Osteocyte (in vitro differentiated cells): ENCODE results near the gene XXYLT1. TPM values are rescaled to one million over a fixed set of nuclear protein-coding genes. Genes with fewer than 3 reads are reported as not detected.
A peak's percentile ranks its signal among the peaks of the same experiment; 100 is the strongest.

Experiments used
- DNase-seq: peaks from one replicate; pipeline ENCODE4 v3.0.0; 2021; ENCODE audit warnings: mixed read lengths; ENCODE audit not compliant: unreplicated experiment; ENCODE audit errors: extremely low spot score
- H3K27ac Mint-ChIP-seq: one replicate; pipeline ENCODE4 v1.8.0; 2021; ENCODE audit warnings: mild to moderate bottlenecking, mixed read lengths; ENCODE audit not compliant: unreplicated experiment
- H3K27me3 Mint-ChIP-seq: one replicate; pipeline ENCODE4 v1.8.0; 2021; ENCODE audit warnings: mixed read lengths; ENCODE audit not compliant: unreplicated experiment
- H3K36me3 Mint-ChIP-seq: one replicate; pipeline ENCODE4 v1.8.0; 2021; ENCODE audit warnings: mixed read lengths; ENCODE audit not compliant: unreplicated experiment
- H3K4me1 Mint-ChIP-seq: one replicate; pipeline ENCODE4 v1.8.0; 2021; ENCODE audit warnings: mixed read lengths; ENCODE audit not compliant: unreplicated experiment
- H3K4me3 Mint-ChIP-seq: one replicate; pipeline ENCODE4 v1.8.0; 2021; ENCODE audit warnings: mild to moderate bottlenecking, moderate library complexity, mixed read lengths; ENCODE audit not compliant: unreplicated experiment
- H3K9me3 Mint-ChIP-seq: one replicate; pipeline ENCODE4 v1.8.0; 2021; ENCODE audit warnings: mixed read lengths; ENCODE audit not compliant: unreplicated experiment
- CTCF ChIP-seq: fragments of 200-600 bp; sonication (generic); IDR thresholded peaks from 2 replicates; pipeline ENCODE4 v1.5.0; 2021; ENCODE audit warnings: antibody characterized with exemption, mild to moderate bottlenecking, moderate library complexity
- long read RNA-seq: library from polyadenylated mRNA; unstranded; transcript quantifications from one replicate; pipeline ENCODE4 v2.0.0, GENCODE V29; 2021
- total RNA-seq: library from RNA; stranded (reverse); gene quantifications from 2 replicates; pipeline ENCODE4 v1.2.1, GENCODE V29; 2021

Gene XXYLT1
- total RNA-seq = 35.1 and 35.8 TPM in 2 replicates
- long read RNA-seq, partial matches to known transcripts = 1 of 16 reads
- long read RNA-seq, other reads (novel, unspliced or antisense) = 10 of 16 reads

GRCh38 chr3:195270817-195271409 lies at the start of gene XXYLT1:
Gene XXYLT1, minus strand, starts transcription at chr3:195271159. Its CDS starts 101 bp downstream, at chr3:195271058.
- Mint-ChIP-seq H3K36me3 (peaks cover 3% of the 10 kb centered on the region), H3K4me3 (peak within 1 kb of the TSS; percentile 84), H3K27ac (peak within 1 kb of the TSS; percentile 76), H3K9me3 (no peaks in the 10 kb centered on the region), H3K27me3 (no peaks in the 10 kb centered on the region), H3K4me1 (peaks cover 20% of the 10 kb centered on the region)
- peak; percentile 80 for TF ChIP-seq CTCF
- peak; percentile 96 for DNase-seq

GRCh38 chr3:195319060-195319459 lies 48.1 kb upstream of the XXYLT1 start:
- DNase-seq = no peak
- Mint-ChIP-seq H3K4me1 (no peaks in the 10 kb centered on the region), H3K27me3 (no peaks in the 10 kb centered on the region), H3K27ac (no peak overlapping the region), H3K36me3 (peaks cover 34% of the 10 kb centered on the region), H3K9me3 (no peaks in the 10 kb centered on the region), H3K4me3 (no peak overlapping the region)
- TF ChIP-seq CTCF = no peak

GRCh38 chr3:195312714-195313113 lies 41.8 kb upstream of the XXYLT1 start:
- H3K36me3 Mint-ChIP-seq = no peaks in the 10 kb centered on the region
- TF ChIP-seq CTCF = no peak
- no peaks in the 10 kb centered on the region for H3K4me1 Mint-ChIP-seq
- H3K9me3 Mint-ChIP-seq = no peaks in the 10 kb centered on the region
- DNase-seq = no peak
- H3K4me3 Mint-ChIP-seq = no peak overlapping the region
- no peak overlapping the region for H3K27ac Mint-ChIP-seq
- no peaks in the 10 kb centered on the region for H3K27me3 Mint-ChIP-seq

- Mint-ChIP-seq H3K36me3 (peaks cover 7% of the 10 kb centered on the region), H3K27ac (no peak overlapping the region), H3K27me3 (no peaks in the 10 kb centered on the region), H3K4me1 (peaks cover under 1% of the 10 kb centered on the region), H3K9me3 (no peaks in the 10 kb centered on the region), H3K4me3 (no peak overlapping the region)
- no peak for TF ChIP-seq CTCF
- DNase-seq = no peak
Measured at GRCh38 chr3:195307711-195308110, 36.8 kb upstream of the XXYLT1 start.

GRCh38 chr3:195306369-195306768 lies 35.4 kb upstream of the XXYLT1 start:
- no peak for TF ChIP-seq CTCF
- Mint-ChIP-seq H3K9me3 (no peaks in the 10 kb centered on the region), H3K27ac (no peak overlapping the region), H3K4me3 (no peak overlapping the region), H3K36me3 (peaks cover 17% of the 10 kb centered on the region), H3K27me3 (no peaks in the 10 kb centered on the region), H3K4me1 (peaks cover 7% of the 10 kb centered on the region)
- no peak for DNase-seq
